Activated CD8-positive, alpha-beta memory T cell treated with anti-CD3 and anti-CD28 coated beads for 36 hours (primary cell): ENCODE results near the gene STARD8. TPM values are rescaled to one million over a fixed set of nuclear protein-coding genes. Genes with fewer than 3 reads are reported as not detected.
"Not testable (repeated sequence)": the region's sequence is repeated elsewhere in the genome, so short reads cannot be mapped to it uniquely, and the experiment has no call there.

Source experiments
- CTCF ChIA-PET: fragments of 350-600 bp; sonication (Branson Sonifier 250); formaldehyde crosslinking; loops from one replicate; lab custom pipeline; 2021; ENCODE audit warnings: antibody characterized with exemption; lab: Charles Lee
- POLR2A ChIA-PET: fragments of 350-600 bp; sonication (Branson Sonifier 250); formaldehyde crosslinking; loops from one replicate; lab custom pipeline; 2021; ENCODE audit warnings: antibody characterized with exemption; lab: Charles Lee
- total RNA-seq, 2 experiments: library from RNA; stranded (reverse); gene quantifications; one replicate each; pipeline ENCODE4 v1.2.3, GENCODE V29; 2021

Gene STARD8
- under 1 TPM; 0.19 TPM for total RNA-seq

- POLR2A ChIA-PET: no interaction called here
- CTCF ChIA-PET: no interaction called here
These were observed at the start of gene STARD8 for GRCh38 chrX:68647156-68647957. TSS of gene STARD8 (plus strand) at chrX:68647666. CDS start at chrX:68647883, 217 bp downstream.

- POLR2A ChIA-PET: no interaction called here
- CTCF ChIA-PET: no interaction called here
These were observed 48.6 kb upstream of the STARD8 start for GRCh38 chrX:68598841-68599240.

- ChIA-PET CTCF (interaction anchor here (0.9 kb wide), 1 partner anchor 566 kb away, joined by 3 read pairs; the partner anchor contains the start of gene PJA1), POLR2A (no interaction called here)
These were observed 48.0 kb upstream of the STARD8 start for GRCh38 chrX:68599256-68600152.

- CTCF ChIA-PET, POLR2A ChIA-PET: not testable (repeated sequence)
These were observed 43.2 kb upstream of the STARD8 start for GRCh38 chrX:68604216-68604615.

DNA sequence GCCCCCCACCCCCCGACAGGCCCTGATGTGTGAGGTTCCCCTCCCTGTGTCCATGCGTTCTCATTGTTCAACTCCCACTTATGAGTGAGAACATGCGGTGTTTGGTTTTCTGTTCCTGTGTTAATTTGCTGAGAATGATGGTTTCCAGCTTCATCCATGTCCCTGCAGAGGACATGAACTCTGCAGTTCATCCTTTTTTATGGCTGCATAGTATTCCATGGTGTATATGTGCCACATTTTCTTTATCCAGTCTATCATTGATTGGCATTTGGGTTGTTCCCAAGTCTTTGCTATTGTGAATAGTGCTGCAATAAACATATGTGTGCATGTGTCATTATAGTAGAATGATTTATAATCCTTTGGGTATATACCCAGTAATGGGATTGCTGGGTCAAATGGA, 32.7 kb upstream of the STARD8 start:
- POLR2A ChIA-PET, CTCF ChIA-PET: not testable (repeated sequence)

GRCh38 chrX:68627986-68628385, 19.5 kb upstream of the STARD8 start:
- ChIA-PET CTCF (no interaction called here), POLR2A (no interaction called here)

DNA sequence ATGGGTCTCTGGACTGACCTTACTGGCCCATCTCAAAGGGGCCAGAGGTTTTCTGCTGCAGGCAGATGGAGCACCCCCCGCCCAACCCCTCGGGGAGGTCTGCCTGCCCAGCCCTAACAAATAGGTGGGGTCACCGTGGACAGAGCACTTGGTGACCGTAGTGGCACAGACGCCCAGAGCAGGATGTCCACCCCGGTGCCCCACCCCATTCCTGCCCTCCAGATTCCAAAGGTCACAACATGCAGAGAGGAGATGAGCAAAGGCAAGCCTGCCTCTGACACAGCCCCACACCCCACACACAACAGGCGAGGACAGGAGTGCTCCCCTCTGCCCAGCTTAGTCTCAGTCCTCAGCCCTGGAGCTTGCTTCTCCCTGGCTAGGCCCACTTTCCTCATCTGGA, 17.5 kb upstream of the STARD8 start:
- POLR2A ChIA-PET, CTCF ChIA-PET: not testable (repeated sequence)

DNA sequence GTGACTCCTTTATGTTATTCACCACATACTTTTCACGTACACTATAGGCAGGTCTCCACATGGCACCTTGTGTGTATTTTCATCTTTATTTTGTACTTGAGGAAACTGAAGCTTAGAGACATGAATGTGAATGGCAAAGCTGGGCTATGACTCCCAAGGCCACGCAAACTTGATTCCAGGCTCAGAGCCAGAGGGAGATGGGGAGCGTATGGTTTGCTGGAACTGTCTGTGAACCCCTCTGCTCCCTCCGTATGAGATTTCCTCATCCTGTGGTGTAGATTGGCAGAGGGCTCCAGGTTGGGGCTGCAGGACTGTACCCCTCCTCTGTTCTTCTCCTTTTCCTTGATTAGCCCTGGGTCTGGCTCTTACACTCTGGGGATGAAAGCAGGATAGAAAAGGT, 16.1 kb upstream of the STARD8 start:
- POLR2A ChIA-PET: no interaction called here
- CTCF ChIA-PET: no interaction called here

DNA sequence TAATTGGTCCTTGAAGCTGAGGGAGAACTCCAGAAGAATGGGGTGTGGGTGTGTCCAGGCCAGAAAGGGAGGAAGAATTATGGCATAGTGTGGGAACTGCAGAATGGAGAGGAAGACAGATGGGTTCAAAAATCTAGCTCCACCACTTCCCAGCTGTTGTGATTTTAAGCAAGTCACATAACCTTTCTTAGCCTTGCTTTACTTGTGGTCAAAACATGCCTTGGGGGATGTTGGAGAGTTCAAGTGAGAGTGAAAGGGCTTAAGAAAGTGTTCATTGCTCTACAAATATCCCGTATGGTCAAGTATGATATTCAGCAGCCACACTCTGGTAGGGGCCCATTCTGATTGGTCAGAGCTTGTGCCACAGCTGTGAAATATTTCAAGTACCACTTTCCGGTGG, 15.0 kb upstream of the STARD8 start:
- ChIA-PET POLR2A (no interaction called here), CTCF (no interaction called here)

GRCh38 chrX:68633981-68634380, 13.5 kb upstream of the STARD8 start:
- ChIA-PET POLR2A (no interaction called here), CTCF (no interaction called here)

GRCh38 chrX:68634649-68635227, 12.7 kb upstream of the STARD8 start:
- ChIA-PET CTCF (no interaction called here), POLR2A (no interaction called here)

GRCh38 chrX:68640661-68641060, 6.8 kb upstream of the STARD8 start:
- POLR2A ChIA-PET: no interaction called here
- CTCF ChIA-PET: no interaction called here

DNA sequence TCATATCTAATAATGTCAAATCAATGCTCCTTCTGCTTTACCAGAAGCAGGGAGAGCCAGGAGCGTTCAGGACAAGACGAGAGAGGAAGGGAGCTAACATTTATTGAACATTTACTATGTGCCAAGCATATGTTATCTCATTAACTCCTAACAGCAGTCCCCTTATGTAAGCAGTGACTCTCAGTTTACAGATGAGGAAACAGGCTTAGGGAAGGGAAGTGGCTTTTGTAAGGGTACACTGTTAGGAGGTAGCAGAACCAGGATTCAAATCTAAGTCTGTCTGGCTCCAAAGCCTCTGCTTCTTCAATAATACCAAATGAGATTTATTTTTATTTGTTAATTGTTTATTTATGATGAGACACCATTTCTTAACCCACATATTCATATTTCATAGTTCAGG, 2.6 kb upstream of the STARD8 start:
- CTCF ChIA-PET: no interaction called here
- POLR2A ChIA-PET: no interaction called here

DNA sequence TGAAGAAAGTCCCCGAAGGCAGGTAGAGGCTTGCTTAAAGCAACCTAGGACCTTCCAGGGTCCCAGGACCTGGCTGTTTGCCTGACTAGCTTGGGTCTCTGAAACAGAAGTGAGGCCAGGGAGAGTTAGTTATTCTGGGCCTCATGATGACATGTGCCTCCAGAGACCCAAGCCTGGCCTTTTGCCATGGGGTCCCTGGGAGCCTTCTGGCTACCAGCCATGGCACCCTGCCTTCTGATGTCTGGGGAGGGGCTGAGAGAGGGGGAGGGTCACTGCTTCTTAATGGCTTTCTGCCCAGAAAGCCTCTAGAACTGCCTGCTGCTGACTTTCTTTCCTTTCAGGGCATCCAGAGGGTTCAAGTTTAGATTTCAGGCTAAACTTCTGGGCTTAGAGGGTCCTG, 1.0 kb upstream of the STARD8 start:
- ChIA-PET CTCF (no interaction called here), POLR2A (no interaction called here)

DNA sequence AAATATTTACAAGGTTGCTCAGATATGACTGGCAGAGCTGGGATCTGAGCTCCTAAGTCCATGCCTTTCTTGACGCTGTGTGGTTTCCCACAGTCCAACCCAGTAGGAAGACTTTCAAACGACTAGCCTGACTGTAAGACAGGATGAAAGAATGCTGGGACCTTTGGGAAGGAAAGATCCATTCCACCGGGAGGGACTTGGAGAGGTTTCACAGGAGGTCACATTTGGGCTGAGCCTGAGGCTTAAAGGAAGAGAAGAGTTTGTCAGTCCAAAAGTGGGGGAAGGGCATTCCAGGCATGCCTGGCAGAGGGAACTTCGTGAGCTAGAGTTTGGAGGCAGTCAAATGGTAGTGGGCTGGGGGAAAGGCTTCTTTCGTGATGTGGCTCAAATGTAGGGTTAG, 1.5 kb downstream of the STARD8 start:
- ChIA-PET CTCF (interaction anchor here (0.6 kb wide), 1 partner anchor 35 kb away, joined by 3 read pairs; no protein-coding TSS in a partner anchor), POLR2A (no interaction called here)

DNA sequence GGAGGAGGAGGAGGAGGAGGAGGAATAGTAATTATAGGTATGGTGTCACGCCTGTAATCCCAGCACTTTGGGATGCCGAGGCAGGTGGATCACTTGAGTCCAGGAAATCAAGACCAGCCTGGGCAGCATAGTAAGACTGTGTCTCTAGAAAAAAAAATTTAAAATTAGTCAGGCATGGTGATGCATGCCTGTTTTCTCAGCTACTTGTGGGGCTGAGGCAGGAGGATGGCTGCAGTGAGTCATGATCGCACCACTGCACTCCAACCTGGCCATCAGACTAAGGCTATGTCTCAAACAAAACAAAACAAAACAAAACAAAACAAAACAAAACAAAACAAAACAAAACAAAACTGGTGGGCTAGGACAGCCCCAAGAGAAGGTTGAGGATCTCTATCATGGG, 3.0 kb downstream of the STARD8 start:
- POLR2A ChIA-PET: no interaction called here
- CTCF ChIA-PET: no interaction called here

DNA sequence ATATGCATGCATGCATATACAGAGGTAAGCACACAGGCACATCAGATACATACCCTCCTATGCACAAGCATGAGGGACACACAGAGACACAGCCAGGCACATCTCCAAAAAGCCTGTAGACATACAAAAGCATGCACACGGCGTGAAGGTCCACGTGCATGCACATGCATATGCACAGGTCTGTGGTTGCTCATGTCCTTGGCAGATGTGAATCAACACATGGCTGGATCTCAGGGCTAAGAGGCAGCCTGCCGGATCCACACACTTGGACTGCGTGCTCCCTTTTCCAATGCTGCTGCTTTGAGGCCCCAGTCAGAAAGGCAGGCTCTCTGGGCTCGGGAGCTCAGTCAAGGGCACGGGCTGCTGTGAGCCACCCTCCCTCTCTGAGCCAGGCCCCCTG, 3.6 kb downstream of the STARD8 start:
- ChIA-PET CTCF (no interaction called here), POLR2A (no interaction called here)

- POLR2A ChIA-PET: no interaction called here
These were observed 5.1 kb downstream of the STARD8 start for GRCh38 chrX:68652326-68653170.

GRCh38 chrX:68654693-68655092, 7.2 kb downstream of the STARD8 start:
- CTCF ChIA-PET: no interaction called here
- POLR2A ChIA-PET: no interaction called here

More at GRCh38 chrX:68652326-68653170, 5.1 kb downstream of the STARD8 start:
- CTCF ChIA-PET: no interaction called here
